ENCODE results near the gene SPATA4.

The SPATA4 gene

DNA sequence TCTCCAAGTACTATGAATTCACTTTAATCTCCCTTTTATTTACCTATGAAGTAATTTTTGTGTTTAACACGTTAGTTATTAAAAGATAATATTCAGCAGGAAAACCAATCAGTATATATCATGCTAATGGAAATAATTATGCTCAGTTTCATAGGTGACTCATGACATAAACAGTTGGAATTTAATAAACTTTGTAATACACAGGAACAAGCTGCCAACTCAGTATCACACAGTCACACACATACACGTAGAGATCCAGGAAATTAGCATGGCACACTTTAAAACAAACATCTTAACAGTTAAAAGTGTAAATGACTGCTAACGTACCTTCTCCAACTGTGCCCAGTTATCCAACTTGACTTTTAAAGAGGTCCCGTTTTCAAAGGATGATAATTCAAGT, 2.3 kb downstream of the SPATA4 start:
- Histone ChIP-seq H3K36me3 (ENCODE audit: control insufficient read depth in 2 of 2, insufficient read depth in 2 of 2, low read length in 2 of 2) (no peaks in the 10 kb centered on the region), H3K4me1 (ENCODE audit: control insufficient read depth in 2 of 2, insufficient read depth in 2 of 2, low read length in 2 of 2) (peaks cover 4% of the 10 kb centered on the region in 2 donors), H3K27ac (ENCODE audit: low read depth in 2 of 2, low read length in 2 of 2) (no peak overlapping the region), H3K9ac (ENCODE audit: low read depth in 1 of 2, low read length in 2 of 2) (no peak overlapping the region), H3K9me3 (ENCODE audit: control insufficient read depth in 2 of 2, low read length in 2 of 2) (no peaks in the 10 kb centered on the region), H3K27me3 (ENCODE audit: control insufficient read depth in 2 of 2, insufficient read depth in 2 of 2, low read length in 2 of 2) (no peaks in the 10 kb centered on the region), H3K4me3 (ENCODE audit: low read length in 2 of 2) (no peak overlapping the region)

DNA sequence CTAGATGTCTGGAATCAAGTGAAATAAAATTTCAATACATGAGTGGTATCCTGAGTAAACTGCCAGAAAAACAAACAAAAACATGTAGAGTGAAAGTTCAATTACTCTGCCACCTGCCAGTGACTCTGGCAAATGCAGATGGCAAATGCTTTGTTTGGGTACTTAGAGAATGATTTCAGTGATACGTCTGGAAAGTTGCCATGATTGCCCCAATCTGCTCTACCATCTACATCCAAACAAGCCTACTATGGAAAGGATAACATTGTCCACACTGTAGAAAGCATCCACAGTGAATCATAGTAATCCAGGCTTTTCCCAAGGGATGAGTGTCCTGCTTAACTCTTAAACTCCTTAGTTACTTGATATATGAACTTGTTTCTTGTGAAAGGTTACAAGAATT, 3.4 kb downstream of the SPATA4 start:
- H3K4me3 ChIP-seq (ENCODE audit: low read length in 2 of 2): no peak overlapping the region
- H3K4me1 ChIP-seq (ENCODE audit: control insufficient read depth in 2 of 2, insufficient read depth in 2 of 2, low read length in 2 of 2): peaks cover 4% of the 10 kb centered on the region in 2 donors
- no peak overlapping the region for H3K9ac ChIP-seq (ENCODE audit: low read depth in 1 of 2, low read length in 2 of 2)
- no peaks in the 10 kb centered on the region for H3K36me3 ChIP-seq (ENCODE audit: control insufficient read depth in 2 of 2, insufficient read depth in 2 of 2, low read length in 2 of 2)
- no peaks in the 10 kb centered on the region for H3K27me3 ChIP-seq (ENCODE audit: control insufficient read depth in 2 of 2, insufficient read depth in 2 of 2, low read length in 2 of 2)
- no peaks in the 10 kb centered on the region for H3K9me3 ChIP-seq (ENCODE audit: control insufficient read depth in 2 of 2, low read length in 2 of 2)
- no peak overlapping the region for H3K27ac ChIP-seq (ENCODE audit: low read depth in 2 of 2, low read length in 2 of 2)

DNA sequence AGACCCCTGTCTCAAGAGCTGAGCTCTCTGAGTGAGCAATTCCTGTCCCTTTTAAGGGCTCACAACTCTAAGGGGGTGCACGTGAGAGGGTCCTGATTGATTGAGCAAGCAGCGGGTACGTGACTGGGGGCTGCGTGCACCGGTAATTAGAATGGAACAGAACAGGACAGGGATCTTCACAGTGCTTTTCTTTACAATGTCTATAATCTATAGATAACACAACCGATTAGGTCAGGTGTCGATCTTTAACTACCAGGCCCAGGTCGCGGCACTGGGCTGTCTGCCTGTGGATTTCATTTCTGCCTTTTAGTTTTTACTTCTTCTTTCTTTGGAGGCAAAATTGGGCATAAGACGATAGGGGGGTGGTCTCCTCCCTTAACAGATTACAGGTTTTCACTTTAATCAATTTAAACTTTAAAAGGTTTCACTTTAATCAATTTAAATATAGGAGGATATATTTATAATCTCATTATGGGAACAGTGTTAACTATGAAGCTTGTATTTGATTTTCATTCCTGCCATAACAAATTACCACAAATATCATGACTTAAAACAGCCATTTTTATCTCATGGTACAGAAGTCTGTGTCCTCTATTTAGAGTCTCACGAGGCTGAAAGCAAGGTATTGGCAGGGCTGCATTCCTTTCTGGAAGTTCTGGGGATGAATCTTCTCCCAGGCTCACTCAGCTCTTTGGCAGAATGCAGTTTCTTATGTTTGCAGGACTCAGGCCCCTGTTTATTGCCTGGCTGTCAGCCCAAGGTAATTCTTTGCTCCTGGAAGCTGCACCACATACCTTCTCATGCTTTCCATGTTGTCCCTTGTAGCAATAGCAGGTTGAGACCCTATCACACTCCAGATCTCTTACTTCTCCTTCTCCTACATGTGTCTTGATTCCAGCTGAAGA, 5.2 kb downstream of the SPATA4 start:
- H3K27ac ChIP-seq (ENCODE audit: low read depth in 2 of 2, low read length in 2 of 2): no peak overlapping the region
- H3K4me1 ChIP-seq (ENCODE audit: control insufficient read depth in 2 of 2, insufficient read depth in 2 of 2, low read length in 2 of 2): peaks cover 2 to 3% of the 10 kb centered on the region in 2 donors

DNA sequence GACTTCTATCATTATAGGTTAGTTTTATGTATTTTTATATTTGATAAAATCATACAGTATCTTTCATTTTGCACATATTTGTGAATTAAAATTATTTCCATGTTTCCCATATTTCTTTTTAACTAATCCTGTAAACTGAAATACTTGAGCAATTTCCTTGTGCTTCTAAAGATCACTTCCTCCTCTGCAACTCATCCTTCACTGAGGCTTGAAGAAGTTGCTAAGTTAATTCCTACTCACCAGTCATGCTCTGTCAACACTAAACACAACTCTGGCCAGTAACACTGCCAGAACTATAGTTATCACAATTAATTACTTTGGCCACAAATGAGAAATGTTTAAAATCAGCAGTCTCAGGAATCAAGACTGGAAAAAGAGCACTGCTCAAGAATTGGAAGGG, 6.7 kb downstream of the SPATA4 start:
- Histone ChIP-seq H3K36me3 (ENCODE audit: control insufficient read depth in 2 of 2, insufficient read depth in 2 of 2, low read length in 2 of 2) (no peaks in the 10 kb centered on the region), H3K4me1 (ENCODE audit: control insufficient read depth in 2 of 2, insufficient read depth in 2 of 2, low read length in 2 of 2) (no peaks in the 10 kb centered on the region), H3K4me3 (ENCODE audit: low read length in 2 of 2) (no peak overlapping the region), H3K9ac (ENCODE audit: low read depth in 1 of 2, low read length in 2 of 2) (no peak overlapping the region), H3K9me3 (ENCODE audit: control insufficient read depth in 2 of 2, low read length in 2 of 2) (no peaks in the 10 kb centered on the region), H3K27ac (ENCODE audit: low read depth in 2 of 2, low read length in 2 of 2) (no peak overlapping the region), H3K27me3 (ENCODE audit: control insufficient read depth in 2 of 2, insufficient read depth in 2 of 2, low read length in 2 of 2) (no peaks in the 10 kb centered on the region)

More for the DNA sequence above, 5.2 kb downstream of the SPATA4 start:
- H3K27me3 ChIP-seq (ENCODE audit: control insufficient read depth in 2 of 2, insufficient read depth in 2 of 2, low read length in 2 of 2): no peaks in the 10 kb centered on the region
- H3K9me3 ChIP-seq (ENCODE audit: control insufficient read depth in 2 of 2, low read length in 2 of 2): no peaks in the 10 kb centered on the region
- H3K36me3 ChIP-seq (ENCODE audit: control insufficient read depth in 2 of 2, insufficient read depth in 2 of 2, low read length in 2 of 2): no peaks in the 10 kb centered on the region
- H3K9ac ChIP-seq (ENCODE audit: low read depth in 1 of 2, low read length in 2 of 2): no peak overlapping the region
- no peak overlapping the region for H3K4me3 ChIP-seq (ENCODE audit: low read length in 2 of 2)

DNA sequence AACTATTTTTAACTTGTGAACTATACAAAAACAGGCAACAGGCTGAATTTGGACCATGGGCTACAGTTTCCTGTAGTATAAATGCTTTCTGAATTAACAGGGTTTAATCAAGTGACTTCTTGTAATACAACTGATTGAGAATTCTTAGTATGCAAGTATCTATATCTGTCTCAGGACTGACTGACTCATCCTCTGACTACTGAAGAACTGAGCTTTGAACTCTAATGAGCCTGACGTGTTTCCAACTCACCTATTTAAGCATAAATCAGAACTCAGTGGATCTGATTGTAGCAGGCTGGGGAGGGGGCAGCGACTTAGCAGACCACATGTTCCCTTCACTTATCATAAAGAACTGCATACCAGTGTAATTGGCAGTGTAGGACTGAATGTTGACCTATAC, 7.8 kb downstream of the SPATA4 start:
- Histone ChIP-seq H3K9ac (ENCODE audit: low read depth in 1 of 2, low read length in 2 of 2) (no peak overlapping the region), H3K4me1 (ENCODE audit: control insufficient read depth in 2 of 2, insufficient read depth in 2 of 2, low read length in 2 of 2) (no peaks in the 10 kb centered on the region), H3K27ac (ENCODE audit: low read depth in 2 of 2, low read length in 2 of 2) (no peak overlapping the region), H3K4me3 (ENCODE audit: low read length in 2 of 2) (no peak overlapping the region), H3K36me3 (ENCODE audit: control insufficient read depth in 2 of 2, insufficient read depth in 2 of 2, low read length in 2 of 2) (no peaks in the 10 kb centered on the region), H3K9me3 (ENCODE audit: control insufficient read depth in 2 of 2, low read length in 2 of 2) (no peaks in the 10 kb centered on the region), H3K27me3 (ENCODE audit: control insufficient read depth in 2 of 2, insufficient read depth in 2 of 2, low read length in 2 of 2) (no peaks in the 10 kb centered on the region)

DNA sequence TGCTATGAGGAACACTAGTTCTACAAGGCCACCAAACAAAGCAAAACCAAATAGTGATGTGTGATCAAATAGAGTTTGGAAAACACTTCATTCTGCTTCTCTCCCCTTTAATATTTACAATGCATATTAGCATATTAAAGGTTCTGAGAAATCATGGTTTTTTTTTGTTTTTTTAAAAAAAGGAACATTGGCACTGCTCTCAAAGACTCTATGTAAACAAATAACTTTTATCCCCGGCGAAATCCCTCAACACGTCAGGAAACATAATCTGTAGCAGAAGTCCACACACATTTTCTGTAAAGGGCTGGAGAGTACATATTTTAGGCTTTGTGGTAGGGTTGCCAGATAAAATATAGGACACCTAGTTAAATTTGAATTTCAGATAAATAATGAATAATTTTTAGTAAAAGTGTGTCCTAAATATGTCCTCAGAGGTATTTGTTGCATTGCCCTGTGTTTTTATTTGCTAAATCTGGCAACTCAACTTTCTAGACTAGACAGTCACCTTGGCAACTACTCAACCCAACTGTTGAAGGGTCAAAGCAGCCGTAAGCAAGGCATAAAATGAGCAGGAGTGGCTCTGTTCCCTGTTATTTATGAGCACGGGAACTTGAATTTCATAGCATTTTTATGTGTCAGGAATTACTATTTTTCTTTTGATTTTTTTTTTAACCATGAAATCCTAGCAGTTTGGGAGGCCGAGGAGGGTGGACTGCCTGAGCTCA, 8.6 kb downstream of the SPATA4 start:
- Histone ChIP-seq H3K36me3 (ENCODE audit: control insufficient read depth in 2 of 2, insufficient read depth in 2 of 2, low read length in 2 of 2) (no peaks in the 10 kb centered on the region), H3K9ac (ENCODE audit: low read depth in 1 of 2, low read length in 2 of 2) (no peak overlapping the region), H3K4me1 (ENCODE audit: control insufficient read depth in 2 of 2, insufficient read depth in 2 of 2, low read length in 2 of 2) (no peaks in the 10 kb centered on the region), H3K9me3 (ENCODE audit: control insufficient read depth in 2 of 2, low read length in 2 of 2) (no peaks in the 10 kb centered on the region), H3K27me3 (ENCODE audit: control insufficient read depth in 2 of 2, insufficient read depth in 2 of 2, low read length in 2 of 2) (no peaks in the 10 kb centered on the region), H3K4me3 (ENCODE audit: low read length in 2 of 2) (no peak overlapping the region), H3K27ac (ENCODE audit: low read depth in 2 of 2, low read length in 2 of 2) (no peak overlapping the region)

DNA sequence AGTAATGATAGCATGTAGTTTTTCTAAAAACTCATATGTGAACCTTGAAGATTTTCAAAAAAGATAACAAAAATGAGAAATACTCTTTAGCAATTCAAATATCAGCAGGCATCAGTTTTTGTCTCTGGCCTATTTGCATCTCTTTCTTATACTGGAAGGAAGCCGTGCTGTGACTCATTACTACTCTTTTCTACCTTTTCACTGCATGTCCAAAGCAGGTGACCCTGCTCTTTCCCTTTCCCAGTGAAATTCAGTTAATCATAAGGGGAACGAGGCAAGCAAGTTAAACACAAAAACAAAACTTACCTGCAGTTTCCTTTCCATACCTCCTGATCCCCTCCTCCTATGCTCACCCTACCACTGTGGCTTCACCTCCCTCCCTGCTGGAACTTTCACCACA, 9.3 kb downstream of the SPATA4 start:
- Histone ChIP-seq H3K27me3 (ENCODE audit: control insufficient read depth in 2 of 2, insufficient read depth in 2 of 2, low read length in 2 of 2) (no peaks in the 10 kb centered on the region), H3K4me3 (ENCODE audit: low read length in 2 of 2) (no peak overlapping the region), H3K4me1 (ENCODE audit: control insufficient read depth in 2 of 2, insufficient read depth in 2 of 2, low read length in 2 of 2) (no peaks in the 10 kb centered on the region), H3K9me3 (ENCODE audit: control insufficient read depth in 2 of 2, low read length in 2 of 2) (no peaks in the 10 kb centered on the region), H3K9ac (ENCODE audit: low read depth in 1 of 2, low read length in 2 of 2) (no peak overlapping the region), H3K36me3 (ENCODE audit: control insufficient read depth in 2 of 2, insufficient read depth in 2 of 2, low read length in 2 of 2) (no peaks in the 10 kb centered on the region), H3K27ac (ENCODE audit: low read depth in 2 of 2, low read length in 2 of 2) (no peak overlapping the region)

DNA sequence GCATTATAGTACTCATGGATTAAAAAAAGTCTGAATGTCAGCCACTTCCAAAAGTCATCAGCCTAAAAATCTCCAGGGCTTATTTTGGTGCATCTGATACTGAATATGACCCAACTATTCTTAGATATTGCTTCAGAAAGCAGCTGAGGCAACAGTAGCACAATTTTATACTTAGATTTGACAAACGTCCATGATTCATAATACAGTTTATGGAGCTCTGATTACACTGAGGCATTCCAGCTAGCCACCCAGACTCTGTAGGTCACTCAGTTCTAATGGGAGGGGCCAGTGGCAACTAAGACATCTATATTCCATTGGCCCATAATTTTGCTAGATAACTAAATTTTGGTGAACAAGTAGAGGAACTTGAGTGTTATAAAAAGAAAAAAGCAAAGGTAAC, 10.3 kb downstream of the SPATA4 start:
- no peak overlapping the region for H3K4me3 ChIP-seq (ENCODE audit: low read length in 2 of 2)
- H3K27ac ChIP-seq (ENCODE audit: low read depth in 2 of 2, low read length in 2 of 2): no peak overlapping the region
- no peaks in the 10 kb centered on the region for H3K27me3 ChIP-seq (ENCODE audit: control insufficient read depth in 2 of 2, insufficient read depth in 2 of 2, low read length in 2 of 2)
- no peaks in the 10 kb centered on the region for H3K4me1 ChIP-seq (ENCODE audit: control insufficient read depth in 2 of 2, insufficient read depth in 2 of 2, low read length in 2 of 2)
- H3K9me3 ChIP-seq (ENCODE audit: control insufficient read depth in 2 of 2, low read length in 2 of 2): no peaks in the 10 kb centered on the region
- no peak overlapping the region for H3K9ac ChIP-seq (ENCODE audit: low read depth in 1 of 2, low read length in 2 of 2)
- H3K36me3 ChIP-seq (ENCODE audit: control insufficient read depth in 2 of 2, insufficient read depth in 2 of 2, low read length in 2 of 2): no peaks in the 10 kb centered on the region

DNA sequence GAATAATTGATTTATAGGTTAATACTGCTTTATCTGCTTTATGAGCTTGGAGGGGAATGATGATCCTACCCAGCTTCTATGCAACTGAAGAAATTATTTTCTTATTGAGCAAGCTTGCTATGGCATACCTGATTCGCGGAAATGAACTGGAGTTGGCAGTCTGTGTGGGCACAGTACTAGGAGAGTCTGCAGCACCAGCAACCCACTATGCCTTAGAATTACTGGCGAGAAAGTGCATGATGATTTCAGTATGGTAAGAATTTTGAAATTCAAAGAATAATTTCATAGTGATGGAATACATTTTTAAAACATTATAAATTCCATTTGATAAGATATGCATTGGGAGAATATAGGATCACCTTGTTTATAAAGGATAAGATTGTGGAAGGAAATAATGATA, 32.3 kb downstream of the SPATA4 start:
- Histone ChIP-seq H3K9ac (ENCODE audit: low read depth in 1 of 2, low read length in 2 of 2) (no peak overlapping the region), H3K4me1 (ENCODE audit: control insufficient read depth in 2 of 2, insufficient read depth in 2 of 2, low read length in 2 of 2) (no peaks in the 10 kb centered on the region), H3K27me3 (ENCODE audit: control insufficient read depth in 2 of 2, insufficient read depth in 2 of 2, low read length in 2 of 2) (no peaks in the 10 kb centered on the region), H3K36me3 (ENCODE audit: control insufficient read depth in 2 of 2, insufficient read depth in 2 of 2, low read length in 2 of 2) (no peaks in the 10 kb centered on the region), H3K4me3 (ENCODE audit: low read length in 2 of 2) (no peak overlapping the region), H3K27ac (ENCODE audit: low read depth in 2 of 2, low read length in 2 of 2) (no peak overlapping the region), H3K9me3 (ENCODE audit: control insufficient read depth in 2 of 2, low read length in 2 of 2) (no peaks in the 10 kb centered on the region)

DNA sequence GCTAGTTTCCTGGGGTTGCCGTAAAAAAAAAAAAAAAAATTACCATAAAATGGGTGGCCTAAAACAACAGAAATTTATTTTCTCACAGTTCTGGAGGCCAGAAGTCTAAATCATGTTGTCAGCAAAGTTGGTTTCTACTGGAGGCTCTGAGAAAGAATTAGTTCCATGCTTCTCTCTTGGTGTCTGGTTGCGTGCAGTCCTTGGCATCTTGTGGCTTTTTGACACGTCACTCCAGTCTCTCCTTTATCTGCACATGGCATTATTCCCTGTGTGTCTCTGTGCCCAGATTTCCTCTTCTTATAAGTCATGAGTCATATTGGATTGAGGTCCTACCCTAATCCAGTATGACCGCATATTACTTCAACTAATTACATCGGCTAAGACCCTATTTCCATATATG, 38.7 kb downstream of the SPATA4 start:
- H3K36me3 ChIP-seq (ENCODE audit: control insufficient read depth in 2 of 2, insufficient read depth in 2 of 2, low read length in 2 of 2): no peaks in the 10 kb centered on the region
- H3K27ac ChIP-seq (ENCODE audit: low read depth in 2 of 2, low read length in 2 of 2): no peak overlapping the region
- H3K27me3 ChIP-seq (ENCODE audit: control insufficient read depth in 2 of 2, insufficient read depth in 2 of 2, low read length in 2 of 2): no peaks in the 10 kb centered on the region
- H3K9ac ChIP-seq (ENCODE audit: low read depth in 1 of 2, low read length in 2 of 2): no peak overlapping the region
- H3K4me1 ChIP-seq (ENCODE audit: control insufficient read depth in 2 of 2, insufficient read depth in 2 of 2, low read length in 2 of 2): no peaks in the 10 kb centered on the region
- no peak overlapping the region for H3K4me3 ChIP-seq (ENCODE audit: low read length in 2 of 2)
- no peaks in the 10 kb centered on the region for H3K9me3 ChIP-seq (ENCODE audit: control insufficient read depth in 2 of 2, low read length in 2 of 2)
